Measurements from ENCODE around the gene TAMALIN.
"Not testable (repeated sequence)": the region's sequence is repeated elsewhere in the genome, so short reads cannot be mapped to it uniquely, and the experiment has no call there.

The TAMALIN gene

GRCh38 chr12:51975196-51975595, 31.6 kb upstream of the TAMALIN start:
- ATAC-seq (no peak), DNase-seq (ENCODE audit: low spot score in 2 of 2) (no peak)
- Mint-ChIP-seq H3K27ac (no peak overlapping the region), H3K4me1 (peaks cover 76% of the 10 kb centered on the region), H3K4me3 (peak overlapping the region; percentile 19), H3K9me3 (no peaks in the 10 kb centered on the region), H3K36me3 (peaks cover 42% of the 10 kb centered on the region)

GRCh38 chr12:51976376-51977160, 30.2 kb upstream of the TAMALIN start:
- Mint-ChIP-seq H3K27ac (no peak overlapping the region), H3K4me3 (no peak overlapping the region), H3K4me1 (peaks cover 70% of the 10 kb centered on the region), H3K36me3 (peaks cover 51% of the 10 kb centered on the region), H3K9me3 (no peaks in the 10 kb centered on the region)
- DNase-seq (ENCODE audit: low spot score in 2 of 2): no peak
- ATAC-seq: no peak

- DNase-seq (ENCODE audit: low spot score in 2 of 2) (no peak), ATAC-seq (no peak)
- no peak overlapping the region for H3K4me3 Mint-ChIP-seq
- H3K27ac Mint-ChIP-seq: no peak overlapping the region
- no peaks in the 10 kb centered on the region for H3K9me3 Mint-ChIP-seq
- peaks cover 55% of the 10 kb centered on the region for H3K36me3 Mint-ChIP-seq
- peaks cover 63% of the 10 kb centered on the region for H3K4me1 Mint-ChIP-seq
These were observed 29.4 kb upstream of the TAMALIN start for GRCh38 chr12:51977320-51977753.

GRCh38 chr12:51979306-51979705, 27.4 kb upstream of the TAMALIN start:
- not testable (repeated sequence) for ATAC-seq; DNase-seq (ENCODE audit: low spot score in 2 of 2); H3K4me3 Mint-ChIP-seq; H3K27ac Mint-ChIP-seq; H3K9me3 Mint-ChIP-seq
- Mint-ChIP-seq H3K36me3 (peaks cover 65% of the 10 kb centered on the region), H3K4me1 (peaks cover 43% of the 10 kb centered on the region)

- H3K4me3 Mint-ChIP-seq: no peak overlapping the region
These were observed 26.5 kb upstream of the TAMALIN start for GRCh38 chr12:51980051-51980808.

GRCh38 chr12:51980809-51981127, 26.0 kb upstream of the TAMALIN start:
- Mint-ChIP-seq H3K36me3 (peaks cover 58% of the 10 kb centered on the region), H3K9me3 (no peaks in the 10 kb centered on the region), H3K4me1 (peaks cover 28% of the 10 kb centered on the region), H3K4me3 (no peak overlapping the region), H3K27ac (peak overlapping the region; percentile 10)
- no peak for ATAC-seq
- no peak for DNase-seq (ENCODE audit: low spot score in 2 of 2)

More at GRCh38 chr12:51980051-51980808, 26.5 kb upstream of the TAMALIN start:
- H3K9me3 Mint-ChIP-seq: no peaks in the 10 kb centered on the region
- ATAC-seq (peak; percentile 94), DNase-seq (ENCODE audit: low spot score in 2 of 2) (peak; percentile 56 to 78)
- peak overlapping the region; percentile 10 for H3K27ac Mint-ChIP-seq
- H3K36me3 Mint-ChIP-seq: peaks cover 60% of the 10 kb centered on the region
- peaks cover 34% of the 10 kb centered on the region for H3K4me1 Mint-ChIP-seq

- ATAC-seq (no peak), DNase-seq (ENCODE audit: low spot score in 2 of 2) (no peak)
- Mint-ChIP-seq H3K36me3 (peaks cover 24% of the 10 kb centered on the region), H3K9me3 (no peaks in the 10 kb centered on the region), H3K4me3 (no peak overlapping the region), H3K27ac (no peak overlapping the region), H3K4me1 (peaks cover 14% of the 10 kb centered on the region)
These were observed 22.1 kb upstream of the TAMALIN start for GRCh38 chr12:51984657-51985056.

- Mint-ChIP-seq H3K36me3 (peaks cover 23% of the 10 kb centered on the region), H3K4me3 (no peak overlapping the region), H3K4me1 (peaks cover 7% of the 10 kb centered on the region), H3K27ac (no peak overlapping the region), H3K9me3 (no peaks in the 10 kb centered on the region)
- DNase-seq (ENCODE audit: low spot score in 2 of 2) (no peak), ATAC-seq (no peak)
These were observed 21.5 kb upstream of the TAMALIN start for GRCh38 chr12:51985154-51985835.

- no peak for DNase-seq (ENCODE audit: low spot score in 2 of 2)
- Mint-ChIP-seq H3K4me1 (no peaks in the 10 kb centered on the region), H3K27ac (no peak overlapping the region), H3K4me3 (no peak overlapping the region), H3K9me3 (no peaks in the 10 kb centered on the region), H3K36me3 (peaks cover 11% of the 10 kb centered on the region)
- no peak for ATAC-seq
These were observed 19.9 kb upstream of the TAMALIN start for GRCh38 chr12:51986834-51987233.

GRCh38 chr12:51992246-51992645, 14.5 kb upstream of the TAMALIN start:
- peaks cover 11% of the 10 kb centered on the region for H3K36me3 Mint-ChIP-seq
- no peak for ATAC-seq
- peaks cover 5% of the 10 kb centered on the region for H3K4me1 Mint-ChIP-seq
- no peak overlapping the region for H3K27ac Mint-ChIP-seq
- H3K9me3 Mint-ChIP-seq: no peaks in the 10 kb centered on the region
- DNase-seq (ENCODE audit: low spot score in 2 of 2): no peak
- no peak overlapping the region for H3K4me3 Mint-ChIP-seq

GRCh38 chr12:51994539-51994820, 12.3 kb upstream of the TAMALIN start:
- no peak for DNase-seq (ENCODE audit: low spot score in 2 of 2)
- H3K9me3 Mint-ChIP-seq: no peaks in the 10 kb centered on the region
- H3K4me3 Mint-ChIP-seq: no peak overlapping the region
- H3K4me1 Mint-ChIP-seq: peaks cover 5% of the 10 kb centered on the region
- ATAC-seq: no peak
- H3K36me3 Mint-ChIP-seq: peaks cover 11% of the 10 kb centered on the region
- no peak overlapping the region for H3K27ac Mint-ChIP-seq

- DNase-seq (ENCODE audit: low spot score in 2 of 2): no peak
- peaks cover 11% of the 10 kb centered on the region for H3K36me3 Mint-ChIP-seq
- no peak for ATAC-seq
- H3K4me1 Mint-ChIP-seq: peaks cover 5% of the 10 kb centered on the region
- no peak overlapping the region for H3K4me3 Mint-ChIP-seq
- no peaks in the 10 kb centered on the region for H3K9me3 Mint-ChIP-seq
- H3K27ac Mint-ChIP-seq: no peak overlapping the region
These were observed 11.8 kb upstream of the TAMALIN start for GRCh38 chr12:51994959-51995358.

GRCh38 chr12:51997136-51997535, 9.6 kb upstream of the TAMALIN start:
- H3K36me3 Mint-ChIP-seq: peaks cover 11% of the 10 kb centered on the region
- no peaks in the 10 kb centered on the region for H3K9me3 Mint-ChIP-seq
- ATAC-seq (no peak), DNase-seq (ENCODE audit: low spot score in 2 of 2) (no peak)
- no peak overlapping the region for H3K4me3 Mint-ChIP-seq
- H3K27ac Mint-ChIP-seq: no peak overlapping the region
- H3K4me1 Mint-ChIP-seq: peaks cover 5% of the 10 kb centered on the region

GRCh38 chr12:52003016-52003550, 3.7 kb upstream of the TAMALIN start:
- DNase-seq (ENCODE audit: low spot score in 2 of 2) (no peak), ATAC-seq (no peak)
- Mint-ChIP-seq H3K27ac (no peak overlapping the region), H3K36me3 (peaks cover 15% of the 10 kb centered on the region), H3K4me1 (peaks cover 18% of the 10 kb centered on the region), H3K9me3 (no peaks in the 10 kb centered on the region), H3K4me3 (no peak overlapping the region)

- Mint-ChIP-seq H3K4me1 (peaks cover 23% of the 10 kb centered on the region), H3K36me3 (peaks cover 20% of the 10 kb centered on the region), H3K27ac (no peak overlapping the region), H3K4me3 (no peak overlapping the region), H3K9me3 (no peaks in the 10 kb centered on the region)
- no peak for ATAC-seq
- DNase-seq (ENCODE audit: low spot score in 2 of 2): no peak
These were observed 3.2 kb upstream of the TAMALIN start for GRCh38 chr12:52003591-52003990.

Measured in stimulated activated effector memory CD8-positive, alpha-beta T cell treated with anti-CD3 and anti-CD28 coated beads, Interleukin-12 subunit alpha, Interleukin-12 subunit beta, amount 100 ng/mL, for 72 hours (primary cell).